Lung (tissue), 12 donors: Measurements from ENCODE around the gene PPP6R3. TPM values are rescaled to one million over a fixed set of nuclear protein-coding genes. Genes with fewer than 3 reads are reported as not detected.

ENCODE experiments used
- ATAC-seq: fragments of 200-7000 bp; cut with Tn5 transposase; one replicate; pipeline ENCODE4 v1.9.1; 2020; ENCODE audit warnings: moderate number of reproducible peaks; ENCODE audit not compliant: insufficient read depth, low FRiP score
- DNase-seq, 3 donors: peaks; one replicate each; pipeline ENCODE4 v3.0.0-alpha.2; 2013 to 2017
- H3K27ac ChIP-seq, 2 donors: one replicate each; pipeline ENCODE4 v1.5.1; 2013; ENCODE audit warnings: mild to moderate bottlenecking in 2 of 2, moderate library complexity in 2 of 2, control low read depth in 1 of 2, inconsistent platforms in 1 of 2, low read depth in 1 of 2, low read length in 1 of 2
- H3K27me3 ChIP-seq, 3 donors: one replicate each; pipeline ENCODE4 v1.5.1; 2013; ENCODE audit warnings: low read length in 2 of 3; ENCODE audit not compliant: control insufficient read depth in 3 of 3, insufficient read depth in 3 of 3
- H3K36me3 ChIP-seq, 4 donors: one replicate each; pipeline ENCODE4 v1.5.1; 2013; ENCODE audit warnings: low read length in 4 of 4, mild to moderate bottlenecking in 1 of 4, moderate library complexity in 1 of 4; ENCODE audit not compliant: control insufficient read depth in 4 of 4, insufficient read depth in 4 of 4
- H3K4me1 ChIP-seq, 5 donors: one replicate each; pipeline ENCODE4 v1.5.1; 2013; ENCODE audit warnings: low read length in 5 of 5, mild to moderate bottlenecking in 2 of 5, moderate library complexity in 1 of 5; ENCODE audit not compliant: control insufficient read depth in 5 of 5, insufficient read depth in 5 of 5
- H3K4me3 ChIP-seq: one replicate; pipeline ENCODE4 v1.5.1; 2013; ENCODE audit warnings: mild to moderate bottlenecking, control low read depth, moderate library complexity
- H3K9ac ChIP-seq, 2 donors: one replicate each; pipeline ENCODE4 v1.5.1; 2013; ENCODE audit warnings: low read length in 2 of 2, control low read depth in 1 of 2; ENCODE audit not compliant: insufficient read depth in 1 of 2
- H3K9me3 ChIP-seq, 4 donors: one replicate each; pipeline ENCODE4 v1.5.1; 2013; ENCODE audit warnings: low read length in 3 of 4, mild to moderate bottlenecking in 1 of 4, moderate library complexity in 1 of 4; ENCODE audit not compliant: control insufficient read depth in 4 of 4, insufficient read depth in 3 of 4
- CTCF ChIP-seq: IDR thresholded peaks from 2 replicates; pipeline ENCODE4 v1.5.1; 2012; ENCODE audit warnings: mild to moderate bottlenecking; ENCODE audit errors: control extremely low read depth, extremely low read depth
- WGBS, 2 donors: extraction: QIAGEN DNeasy Blood & Tissue Kit; methylation state at CpG; one replicate each; pipeline ENCODE4 v1.1.7; 2013; 5-methylcytosine and 5-hydroxymethylcytosine counted together
- polyA plus RNA-seq, 2 donors: library from polyadenylated mRNA; stranded (reverse); fragments of 200-250 nt; gene quantifications; one replicate each; pipeline ENCODE4 v1.2.1, GENCODE V29; 2013
- total RNA-seq, 2 donors: library from RNA; depleted of rRNA in 1 of 2; stranded (reverse); fragments of >200 nt in 1 of 2; gene quantifications; one replicate each; pipeline ENCODE4 v1.2.1, GENCODE V29; 2014 to 2021
- donor health status: control.
- donor health status: control.
- donor health status: Bipolar disorder and iron deficiency.
- donor health status: healthy.
- donor health status: DM: yes; HTN: yes; CAD: no.

PPP6R3 gene
- total and polyA plus RNA-seq, 4 donors: 28.5 to 217 (median 60.7) TPM

- Histone ChIP-seq H3K4me3 (no peak overlapping the region), H3K4me1 (no peaks in the 10 kb centered on the region), H3K36me3 (no peaks in the 10 kb centered on the region), H3K9me3 (peaks cover 0 to 4% (median 0%) of the 10 kb centered on the region in 4 donors), H3K9ac (no peak overlapping the region), H3K27me3 (no peaks in the 10 kb centered on the region), H3K27ac (no peak overlapping the region)
- WGBS, 2 donors: 79 to 87% methylated on average over 12 of the region's 12 CpGs
- ATAC-seq (no peak), DNase-seq (no peak)
- TF ChIP-seq CTCF: no peak
These were observed 192.2 kb downstream of the PPP6R3 start for GRCh38 chr11:68652683-68653156.

GRCh38 chr11:68653486-68654430 is 193.2 kb downstream of the PPP6R3 start:
- 78 to 88% methylated on average over 24 of the region's 24 CpGs for WGBS, 2 donors
- Histone ChIP-seq H3K27me3 (no peaks in the 10 kb centered on the region), H3K27ac (no peak overlapping the region), H3K4me3 (no peak overlapping the region), H3K9ac (no peak overlapping the region), H3K4me1 (peaks cover 0 to 4% (median 0%) of the 10 kb centered on the region in 5 donors), H3K9me3 (peaks cover 0 to 3% (median 0%) of the 10 kb centered on the region in 4 donors), H3K36me3 (no peaks in the 10 kb centered on the region)
- TF ChIP-seq CTCF: no peak
- DNase-seq: no peak
- ATAC-seq: no peak

- ATAC-seq (no peak), DNase-seq (no peak)
- H3K27ac ChIP-seq: no peak overlapping the region
- no peaks in the 10 kb centered on the region for H3K36me3 ChIP-seq
- peaks cover 0 to 13% (median 0%) of the 10 kb centered on the region in 5 donors for H3K4me1 ChIP-seq
- H3K4me3 ChIP-seq: no peak overlapping the region
- H3K9ac ChIP-seq: no peak overlapping the region
- 92 to 95% methylated on average over 8 of the region's 8 CpGs for WGBS, 2 donors
- H3K9me3 ChIP-seq: peaks cover 0 to 3% (median 0%) of the 10 kb centered on the region in 4 donors
- TF ChIP-seq CTCF: no peak
- H3K27me3 ChIP-seq: no peaks in the 10 kb centered on the region
These were observed 194.4 kb downstream of the PPP6R3 start for GRCh38 chr11:68654978-68655377.
